IMR-90 (cell line): ENCODE results near the gene FANCE.

Experiments used
- CTCF ChIP-seq: conservative IDR thresholded peaks from 2 replicates; pipeline ENCODE4 v1.5.1; 2012; ENCODE audit warnings: mild to moderate bottlenecking, low read depth, low read length, improper control_type of control experiment
- RAD21 ChIP-seq: IDR thresholded peaks from 2 replicates; pipeline ENCODE4 v1.6.1; 2012; ENCODE audit warnings: low read length, improper control_type of control experiment

GRCh38 chr6:35442693-35443092 lies 9.4 kb upstream of the FANCE start:
- TF ChIP-seq RAD21 (no peak), CTCF (no peak)
